Hematopoietic multipotent progenitor cell treated with erythropoietin and hydrocortisone succinate and interleukin-3 and kit ligand, for 15 days (in vitro differentiated cells): ENCODE results near the gene GANAB.
A peak's percentile ranks its signal among the peaks of the same experiment; 100 is the strongest.
"Not testable (repeated sequence)": the region's sequence is repeated elsewhere in the genome, so short reads cannot be mapped to it uniquely, and the experiment has no call there.

ENCODE experiments used
- DNase-seq: peaks from one replicate; pipeline ENCODE4 v3.0.0-alpha.2; 2015; ENCODE audit warnings: low spot score

The GANAB gene

GRCh38 chr11:62645946-62646824 lies at the start of gene GANAB:
TSS of gene GANAB (minus strand) at chr11:62646613. CDS start at chr11:62646599, 14 bp downstream.
- peak; percentile 100 for DNase-seq

DNA sequence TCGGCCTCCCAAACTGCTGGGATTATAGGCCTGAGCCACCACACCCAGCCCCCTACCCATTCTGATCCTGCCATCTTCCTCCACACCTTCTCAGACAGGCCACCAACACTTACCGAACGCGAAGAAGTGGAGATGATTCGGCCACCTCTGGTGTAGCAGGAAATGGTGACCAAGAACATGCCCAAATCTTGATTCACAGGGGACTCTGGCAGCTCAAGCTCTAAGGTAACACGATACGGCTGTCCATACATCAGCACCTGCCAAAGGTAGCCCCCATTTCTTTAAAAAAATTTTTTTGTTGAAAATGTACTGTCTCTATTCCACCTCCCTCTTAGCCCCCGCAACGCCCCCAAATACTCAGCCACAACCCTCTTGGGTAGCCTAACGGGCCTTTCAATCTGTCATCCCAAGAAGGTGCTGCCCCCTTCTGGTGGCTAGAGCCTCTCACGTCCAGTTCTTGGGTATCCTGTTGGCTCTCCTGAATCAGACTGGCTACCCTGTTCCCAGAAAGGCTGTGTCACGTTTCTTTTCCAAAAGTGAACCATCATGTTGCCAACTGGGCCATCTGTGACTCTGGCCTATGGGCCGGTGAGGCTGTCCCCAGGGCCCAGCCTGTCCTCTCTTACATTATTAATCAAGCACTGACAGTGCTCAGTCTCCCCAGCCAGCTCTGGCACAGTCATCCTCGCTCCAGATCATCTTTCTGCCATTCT lies 48.2 kb upstream of the GANAB start:
- DNase-seq = peak; percentile 89

GRCh38 chr11:62693624-62694023 lies 47.2 kb upstream of the GANAB start:
- DNase-seq = not testable (repeated sequence)

DNA sequence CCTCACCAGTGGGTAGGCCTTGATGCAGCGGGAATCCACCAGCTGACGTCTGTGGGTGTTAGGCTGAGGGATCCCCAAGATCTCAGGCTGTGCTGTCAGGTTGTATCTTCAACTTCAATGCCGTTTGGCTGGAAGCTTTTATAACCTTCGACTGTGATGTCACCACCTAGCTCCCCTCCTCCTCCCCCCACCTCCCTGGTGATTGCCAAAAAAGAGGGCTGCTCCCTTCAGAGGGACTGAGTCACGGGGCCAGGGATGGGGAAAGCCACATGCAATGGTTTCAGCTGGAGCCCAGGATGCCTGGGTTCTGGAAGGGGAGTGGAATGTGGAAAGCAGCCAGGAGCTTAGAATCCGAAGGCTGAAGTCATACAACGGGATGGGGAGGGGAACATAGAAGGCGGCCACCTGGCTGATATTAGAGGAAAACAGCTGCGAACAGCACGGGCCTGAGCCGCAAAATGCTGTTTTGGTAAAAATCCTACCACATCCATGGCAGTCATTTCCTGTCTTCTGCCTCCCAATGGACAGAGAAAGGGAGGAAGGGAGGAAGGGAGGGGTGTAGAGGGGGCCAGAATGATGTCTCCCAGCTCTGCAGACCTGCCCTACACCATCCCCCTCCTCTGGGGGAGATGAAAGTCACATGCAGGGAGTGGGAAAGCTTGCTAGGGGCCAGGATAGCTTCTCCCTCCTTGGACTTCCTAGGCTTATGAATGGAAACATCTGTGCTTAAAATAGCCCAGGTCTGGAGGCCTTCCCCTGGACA lies 43.2 kb upstream of the GANAB start, which contains the start of gene LRRN4CL:
Gene LRRN4CL, minus strand, starts transcription at position 110 of the 763 bp plus-strand sequence. CDS start 1,022 bp downstream, outside the sequence.
- DNase-seq = no peak

DNA sequence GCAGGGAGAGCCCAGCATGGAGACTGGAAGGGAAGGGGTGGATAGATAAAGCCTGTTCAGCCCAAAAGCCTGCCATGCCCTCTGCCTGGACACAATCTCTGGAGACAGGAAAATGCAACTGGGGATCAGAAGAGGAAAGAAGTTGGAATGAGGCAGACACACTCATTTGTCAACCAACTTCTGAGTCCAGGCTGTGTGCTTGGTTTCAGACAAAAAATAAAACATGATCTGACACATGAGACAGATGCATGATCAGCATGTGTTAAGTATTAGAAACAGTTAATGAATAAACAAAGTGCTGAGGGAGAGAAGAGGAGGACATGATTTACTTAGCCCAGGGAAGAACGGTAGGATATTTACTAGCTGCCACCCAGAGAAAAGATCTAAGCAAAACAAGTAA lies 42.1 kb upstream of the GANAB start:
- no peak for DNase-seq

- no peak for DNase-seq
Measured at GRCh38 chr11:62687508-62688396, 41.3 kb upstream of the GANAB start.

DNA sequence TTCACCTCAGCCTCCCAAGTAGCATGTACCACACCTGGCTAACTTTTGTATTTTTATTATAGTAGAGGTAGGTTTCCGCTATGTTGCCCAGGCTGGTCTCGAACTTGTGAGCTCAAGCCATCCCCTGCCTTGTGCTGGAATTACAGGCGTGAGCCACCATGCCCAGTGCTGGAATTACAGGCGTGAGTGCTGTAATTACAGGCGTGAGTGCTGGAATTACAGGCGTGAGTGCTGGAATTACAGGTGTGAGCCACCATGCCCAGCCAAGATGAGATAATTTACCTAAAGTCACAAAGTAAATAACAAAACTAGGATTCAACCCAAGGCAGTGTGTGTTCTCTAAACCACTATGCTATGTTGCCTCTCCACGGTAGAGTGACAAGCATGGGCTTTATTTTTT lies 36.1 kb upstream of the GANAB start:
- DNase-seq = no peak

GRCh38 chr11:62680825-62681240 lies 34.4 kb upstream of the GANAB start:
- peak; percentile 60 for DNase-seq

DNA sequence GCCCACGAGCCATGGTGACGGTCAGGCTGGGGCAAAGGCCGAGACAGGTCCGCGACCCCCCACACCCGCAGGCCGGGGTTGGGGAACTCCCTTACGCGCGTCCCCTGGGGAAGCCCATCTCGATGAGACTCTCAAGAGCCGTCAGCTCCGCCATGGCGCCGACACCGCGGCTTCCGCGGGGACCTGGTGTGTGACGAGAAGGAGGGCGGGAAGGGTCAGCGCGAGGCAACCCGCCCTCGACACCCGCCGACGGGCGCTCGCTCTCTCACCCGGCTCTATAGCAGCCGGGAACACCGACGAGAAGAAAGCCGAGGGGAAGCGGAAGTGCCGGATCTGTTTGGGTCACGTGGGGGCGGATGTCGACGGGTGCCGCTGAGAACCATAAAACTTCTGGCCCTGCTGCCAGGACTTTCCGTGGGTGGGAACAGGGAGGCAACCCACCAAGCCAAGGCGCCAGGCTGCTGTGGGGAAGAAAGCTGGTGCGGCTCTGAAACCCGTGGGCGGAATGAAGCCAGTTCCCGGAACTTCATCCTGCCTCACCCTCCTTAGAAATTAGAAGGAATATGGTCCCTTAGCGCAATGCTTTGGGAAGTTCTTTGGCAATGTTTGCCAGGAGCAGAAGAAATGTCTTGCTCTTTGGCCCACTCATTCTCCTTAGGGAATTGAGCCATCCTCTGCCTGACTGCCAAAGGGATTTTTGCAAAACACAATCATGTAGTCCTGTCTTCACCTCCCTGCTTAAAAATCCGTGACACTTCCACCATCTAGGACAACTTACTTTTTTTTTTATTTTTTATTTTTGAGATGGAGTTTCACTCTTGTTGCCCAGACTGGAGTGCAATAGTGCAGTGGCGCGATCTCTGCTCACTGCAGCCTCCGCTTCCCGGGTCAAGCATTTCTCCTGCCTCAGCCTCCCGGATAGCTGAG lies 32.6 kb upstream of the GANAB start, which contains the start of gene UBXN1:
Gene UBXN1, minus strand, starts transcription at position 304 of the 927 bp plus-strand sequence. Its CDS starts 150 bp downstream, at position 154.
- DNase-seq = peak; percentile 85

GRCh38 chr11:62678433-62678769 lies 32.0 kb upstream of the GANAB start:
- no peak for DNase-seq

- no peak for DNase-seq
Measured at GRCh38 chr11:62677714-62678113, 31.3 kb upstream of the GANAB start.

DNA sequence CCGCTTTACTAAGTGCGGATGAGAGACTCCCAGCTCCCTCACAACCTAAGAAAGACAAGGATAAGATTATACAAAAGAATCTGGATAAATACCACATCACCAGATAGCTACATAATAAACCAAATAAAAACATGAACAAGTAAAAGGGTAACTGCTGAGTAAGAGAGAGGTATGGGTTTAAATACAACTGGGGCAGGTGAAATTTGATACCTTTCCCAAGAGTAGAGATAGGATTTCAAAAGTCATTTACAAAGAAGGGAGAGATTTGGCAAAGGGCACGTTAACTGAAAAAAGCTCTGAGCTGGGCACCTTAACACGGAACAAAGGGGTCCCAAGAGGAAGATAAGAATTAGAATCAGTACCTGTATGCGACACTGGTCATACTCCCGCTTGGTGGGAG lies 30.7 kb upstream of the GANAB start:
- no peak for DNase-seq

- DNase-seq = no peak
Measured at GRCh38 chr11:62676698-62677097, 30.3 kb upstream of the GANAB start.

GRCh38 chr11:62675415-62675814 lies 29.0 kb upstream of the GANAB start:
- DNase-seq = not testable (repeated sequence)

DNA sequence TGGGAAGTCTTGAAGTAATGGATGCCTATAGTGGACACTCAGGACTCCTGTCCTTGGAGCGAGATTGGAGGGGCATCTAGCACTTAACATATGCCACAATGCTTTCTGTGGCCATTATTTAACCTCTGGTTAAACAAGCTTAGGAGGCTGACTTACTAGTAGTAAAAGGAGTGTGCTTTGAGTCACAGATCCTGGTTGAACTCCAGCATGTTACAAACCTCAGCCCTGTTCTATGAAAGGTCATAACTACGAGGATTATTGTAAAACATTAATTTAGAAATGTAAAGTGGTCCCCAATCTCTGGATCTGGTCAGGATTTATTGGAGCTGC lies 26.7 kb upstream of the GANAB start:
- DNase-seq = no peak

DNA sequence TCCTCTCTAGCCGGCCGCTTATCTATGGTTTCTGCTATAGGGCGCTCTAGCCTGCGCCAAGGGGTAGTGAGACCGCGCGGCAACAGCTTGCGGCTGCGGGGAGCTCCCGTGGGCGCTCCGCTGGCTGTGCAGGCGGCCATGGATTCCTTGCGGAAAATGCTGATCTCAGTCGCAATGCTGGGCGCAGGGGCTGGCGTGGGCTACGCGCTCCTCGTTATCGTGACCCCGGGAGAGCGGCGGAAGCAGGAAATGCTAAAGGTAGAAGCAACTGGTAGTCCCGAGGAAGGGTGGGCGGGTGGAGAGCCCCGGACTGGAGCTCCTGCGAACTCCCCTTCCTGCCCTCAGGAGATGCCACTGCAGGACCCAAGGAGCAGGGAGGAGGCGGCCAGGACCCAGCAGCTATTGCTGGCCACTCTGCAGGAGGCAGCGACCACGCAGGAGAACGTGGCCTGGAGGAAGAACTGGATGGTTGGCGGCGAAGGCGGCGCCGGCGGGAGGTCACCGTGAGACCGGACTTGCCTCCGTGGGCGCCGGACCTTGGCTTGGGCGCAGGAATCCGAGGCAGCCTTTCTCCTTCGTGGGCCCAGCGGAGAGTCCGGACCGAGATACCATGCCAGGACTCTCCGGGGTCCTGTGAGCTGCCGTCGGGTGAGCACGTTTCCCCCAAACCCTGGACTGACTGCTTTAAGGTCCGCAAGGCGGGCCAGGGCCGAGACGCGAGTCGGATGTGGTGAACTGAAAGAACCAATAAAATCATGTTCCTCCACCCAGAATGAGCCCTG lies 25.4 kb upstream of the GANAB start, which contains the start of the genes LBHD1 and UQCC3:
Gene LBHD1, minus strand, starts transcription at position 660 of the 782 bp plus-strand sequence. CDS start 2,236 bp downstream, outside the sequence.
Gene UQCC3, plus strand, starts transcription at position 66 of the 782 bp plus-strand sequence. Its CDS starts 73 bp downstream, at position 139.
- DNase-seq = peak; percentile 83

GRCh38 chr11:62671236-62671607 lies 24.8 kb upstream of the GANAB start:
- no peak for DNase-seq

DNA sequence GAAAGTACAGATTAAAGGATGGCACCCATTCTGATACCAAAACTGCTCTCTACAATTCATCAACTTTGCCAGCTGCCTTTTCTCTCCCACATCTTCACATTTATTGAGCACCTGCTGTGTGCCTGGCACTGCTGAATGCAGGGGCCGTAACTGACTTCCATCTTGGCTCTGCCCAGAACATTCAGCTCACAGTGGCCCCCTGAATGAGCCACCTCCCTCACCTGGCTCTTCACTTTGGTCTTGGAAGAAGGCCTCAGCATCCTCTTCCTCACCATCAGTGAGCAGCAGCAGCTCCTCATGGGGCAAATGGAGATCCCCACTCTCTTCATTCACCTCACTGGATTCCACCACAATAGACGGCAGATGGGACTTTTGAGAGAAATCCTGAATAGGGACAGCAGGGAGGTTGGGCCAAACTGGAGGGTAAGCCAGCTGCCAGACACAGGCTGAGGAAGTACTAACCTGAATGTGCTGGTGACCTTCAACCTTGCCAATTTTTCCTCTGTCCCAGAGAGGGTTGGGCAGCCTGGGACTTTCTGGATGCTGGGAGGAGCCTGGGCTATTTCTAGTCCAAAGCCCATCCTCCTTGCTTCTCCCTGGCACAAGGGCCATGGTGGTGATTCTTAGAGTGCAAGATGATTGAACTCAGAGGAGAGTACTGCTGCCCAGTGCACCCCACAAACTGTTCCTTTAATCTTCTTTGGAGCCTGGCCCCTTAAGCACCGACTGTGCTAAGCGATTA lies 23.2 kb upstream of the GANAB start:
- DNase-seq = peak; percentile 17
